ENCODE results near the gene ORC3.

Gene ORC3

GRCh38 chr6:87682310-87682709 lies 92.4 kb downstream of the ORC3 start:
- no peak for TF ChIP-seq ZNF645 (tag by site-specific recombination; IDR thresholded peaks at IDR 0.05)
- TF ChIP-seq TSHZ1 (tag by site-specific recombination; IDR thresholded peaks at IDR 0.05; ENCODE audit: borderline replicate concordance) = no peak
- no peak for TF ChIP-seq ZSCAN30 (tag by site-specific recombination; IDR thresholded peaks at IDR 0.05)
- no peak for TF ChIP-seq ZFP41 (tag by site-specific recombination; IDR thresholded peaks at IDR 0.05; ENCODE audit: borderline replicate concordance)
- TF ChIP-seq ZNF544 (tag by site-specific recombination; IDR thresholded peaks at IDR 0.05) = no peak
- TF ChIP-seq SP7 (tag by site-specific recombination; IDR thresholded peaks at IDR 0.05) = peak; percentile 60
- TF ChIP-seq BCL6B (tag by site-specific recombination; IDR thresholded peaks at IDR 0.05) = no peak
- TF ChIP-seq ZNF140 (tag by site-specific recombination; IDR thresholded peaks at IDR 0.05) = no peak
- TF ChIP-seq PRDM6 (tag by site-specific recombination; IDR thresholded peaks at IDR 0.05) = 0 out of 2 replicates have a peak, but pooled peaks have one; percentile 45
- Histone ChIP-seq H3K36me3 (ENCODE audit: control insufficient read depth in 2 of 2, insufficient read depth in 1 of 2, low read length in 2 of 2) (peaks cover 31 to 35% of the 10 kb centered on the region in 2 experiments), H3K9me3 (ENCODE audit: control insufficient read depth, insufficient read depth, low read depth, low read length) (no peaks in the 10 kb centered on the region), H3K4me1 (ENCODE audit: control insufficient read depth, insufficient read depth, low read length) (peaks cover 20% of the 10 kb centered on the region), H3K27ac (ENCODE audit: extremely low read depth, low read depth, low read length) (no peak overlapping the region), H3K4me3 (ENCODE audit: low read depth, low read length) (no peak overlapping the region)
- ChIA-PET POLR2A (interaction anchor here (1.2 kb wide), 1 partner anchor 20 kb away, joined by 5 read pairs; the partner anchor contains the start of gene AKIRIN2), CTCF (interaction anchor here (1.4 kb wide), 1 partner anchor 15 kb away, joined by 4 read pairs; no protein-coding TSS in a partner anchor)

GRCh38 chr6:87683890-87684289 lies 94.0 kb downstream of the ORC3 start:
- Histone ChIP-seq H3K9me3 (ENCODE audit: control insufficient read depth, insufficient read depth, low read depth, low read length) (no peaks in the 10 kb centered on the region), H3K36me3 (ENCODE audit: control insufficient read depth in 2 of 2, insufficient read depth in 1 of 2, low read length in 2 of 2) (peaks cover 21 to 22% of the 10 kb centered on the region in 2 experiments; a peak in 2 of 3 replicates), H3K4me1 (ENCODE audit: control insufficient read depth, insufficient read depth, low read length) (peaks cover 22% of the 10 kb centered on the region), H3K4me3 (ENCODE audit: low read depth, low read length) (no peak overlapping the region), H3K27ac (ENCODE audit: extremely low read depth, low read depth, low read length) (no peak overlapping the region)
- TF ChIP-seq PRDM6 (tag by site-specific recombination; IDR thresholded peaks at IDR 0.05) = peak; percentile 41
- TF ChIP-seq FEZF1 (tag by site-specific recombination; IDR thresholded peaks at IDR 0.05) = peak; percentile 30; the same call in 1 of the 2 replicates
- TF ChIP-seq ZNF707 (tag by site-specific recombination; IDR thresholded peaks at IDR 0.05) = no peak
- TF ChIP-seq ZXDB (tag by site-specific recombination; IDR thresholded peaks at IDR 0.05) = 0 out of 2 replicates have a peak, but pooled peaks have one; percentile 26
- TF ChIP-seq ZNF366 (tag by site-specific recombination; conservative IDR thresholded peaks at IDR 0.05) = no peak
- TF ChIP-seq ZNF843 (tag by site-specific recombination; IDR thresholded peaks at IDR 0.05) = 0 out of 2 replicates have a peak, but pooled peaks have one; percentile 21
- 0 out of 2 replicates have a peak, but pooled peaks have one; percentile 42 for TF ChIP-seq PRDM1 (tag by site-specific recombination; IDR thresholded peaks at IDR 0.05)
- TF ChIP-seq EGR2 (tag by site-specific recombination; IDR thresholded peaks at IDR 0.05; ENCODE audit: low read depth) = no peak
- TF ChIP-seq SP7 (tag by site-specific recombination; IDR thresholded peaks at IDR 0.05) = peak; percentile 67
- CTCF ChIA-PET = interaction anchor here (0.7 to 1.1 kb wide), 2 partner anchors 363 to 605 kb away, joined by 3 to 9 read pairs; no protein-coding TSS in a partner anchor
- POLR2A ChIA-PET = interaction anchor here (1.1 kb wide), 1 partner anchor 18 kb away, joined by 3 read pairs; the partner anchor contains the start of gene AKIRIN2
